ENCODE measurements around the gene GRAMD1B.
A peak's percentile ranks its signal among the peaks of the same experiment; 100 is the strongest.

GRAMD1B gene

DNA sequence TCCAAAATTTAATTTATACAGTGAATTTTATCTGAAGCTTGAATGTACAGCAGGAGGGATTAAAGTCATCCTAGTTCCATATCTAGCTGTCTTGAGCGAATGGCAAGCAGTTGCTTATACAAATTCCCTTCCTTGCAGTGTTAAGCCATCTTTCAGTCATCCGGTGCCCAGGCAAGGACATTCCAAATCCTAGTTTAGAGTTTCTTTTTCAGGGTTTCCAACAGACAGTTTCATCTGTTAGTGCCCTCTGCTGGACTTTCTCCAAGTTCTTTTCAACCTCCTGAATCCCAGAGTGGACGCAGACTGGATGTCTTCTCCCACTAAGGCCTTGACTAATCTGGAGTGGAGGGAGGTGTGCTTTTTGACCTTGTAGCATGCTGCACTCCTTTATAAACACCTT, 45.4 kb downstream of the GRAMD1B start:
- no peak for DNase-seq (ENCODE audit: low read depth in 1 of 2, low spot score in 1 of 2)
- Histone ChIP-seq H3K4me3 (replicated peaks; ENCODE audit: insufficient read depth, low read length) (no peak overlapping the region), H3K27me3 (ENCODE audit: insufficient read depth, poor library complexity, severe bottlenecking) (no peaks in the 10 kb centered on the region), H3K27ac (replicated peaks) (no peak overlapping the region)
- TF ChIP-seq POLR2AphosphoS5 (IDR thresholded peaks at IDR 0.05; ENCODE audit: low read depth) = no peak
- TF ChIP-seq GABPA (IDR thresholded peaks at IDR 0.05; ENCODE audit: low read depth) = no peak
- TF ChIP-seq, protein P1, sequence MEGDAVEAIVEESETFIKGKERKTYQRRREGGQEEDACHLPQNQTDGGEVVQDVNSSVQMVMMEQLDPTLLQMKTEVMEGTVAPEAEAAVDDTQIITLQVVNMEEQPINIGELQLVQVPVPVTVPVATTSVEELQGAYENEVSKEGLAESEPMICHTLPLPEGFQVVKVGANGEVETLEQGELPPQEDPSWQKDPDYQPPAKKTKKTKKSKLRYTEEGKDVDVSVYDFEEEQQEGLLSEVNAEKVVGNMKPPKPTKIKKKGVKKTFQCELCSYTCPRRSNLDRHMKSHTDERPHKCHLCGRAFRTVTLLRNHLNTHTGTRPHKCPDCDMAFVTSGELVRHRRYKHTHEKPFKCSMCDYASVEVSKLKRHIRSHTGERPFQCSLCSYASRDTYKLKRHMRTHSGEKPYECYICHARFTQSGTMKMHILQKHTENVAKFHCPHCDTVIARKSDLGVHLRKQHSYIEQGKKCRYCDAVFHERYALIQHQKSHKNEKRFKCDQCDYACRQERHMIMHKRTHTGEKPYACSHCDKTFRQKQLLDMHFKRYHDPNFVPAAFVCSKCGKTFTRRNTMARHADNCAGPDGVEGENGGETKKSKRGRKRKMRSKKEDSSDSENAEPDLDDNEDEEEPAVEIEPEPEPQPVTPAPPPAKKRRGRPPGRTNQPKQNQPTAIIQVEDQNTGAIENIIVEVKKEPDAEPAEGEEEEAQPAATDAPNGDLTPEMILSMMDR (IDR thresholded peaks at IDR 0.05; ENCODE audit: insufficient read depth, low read length) = no peak
- TF ChIP-seq, protein P2, sequence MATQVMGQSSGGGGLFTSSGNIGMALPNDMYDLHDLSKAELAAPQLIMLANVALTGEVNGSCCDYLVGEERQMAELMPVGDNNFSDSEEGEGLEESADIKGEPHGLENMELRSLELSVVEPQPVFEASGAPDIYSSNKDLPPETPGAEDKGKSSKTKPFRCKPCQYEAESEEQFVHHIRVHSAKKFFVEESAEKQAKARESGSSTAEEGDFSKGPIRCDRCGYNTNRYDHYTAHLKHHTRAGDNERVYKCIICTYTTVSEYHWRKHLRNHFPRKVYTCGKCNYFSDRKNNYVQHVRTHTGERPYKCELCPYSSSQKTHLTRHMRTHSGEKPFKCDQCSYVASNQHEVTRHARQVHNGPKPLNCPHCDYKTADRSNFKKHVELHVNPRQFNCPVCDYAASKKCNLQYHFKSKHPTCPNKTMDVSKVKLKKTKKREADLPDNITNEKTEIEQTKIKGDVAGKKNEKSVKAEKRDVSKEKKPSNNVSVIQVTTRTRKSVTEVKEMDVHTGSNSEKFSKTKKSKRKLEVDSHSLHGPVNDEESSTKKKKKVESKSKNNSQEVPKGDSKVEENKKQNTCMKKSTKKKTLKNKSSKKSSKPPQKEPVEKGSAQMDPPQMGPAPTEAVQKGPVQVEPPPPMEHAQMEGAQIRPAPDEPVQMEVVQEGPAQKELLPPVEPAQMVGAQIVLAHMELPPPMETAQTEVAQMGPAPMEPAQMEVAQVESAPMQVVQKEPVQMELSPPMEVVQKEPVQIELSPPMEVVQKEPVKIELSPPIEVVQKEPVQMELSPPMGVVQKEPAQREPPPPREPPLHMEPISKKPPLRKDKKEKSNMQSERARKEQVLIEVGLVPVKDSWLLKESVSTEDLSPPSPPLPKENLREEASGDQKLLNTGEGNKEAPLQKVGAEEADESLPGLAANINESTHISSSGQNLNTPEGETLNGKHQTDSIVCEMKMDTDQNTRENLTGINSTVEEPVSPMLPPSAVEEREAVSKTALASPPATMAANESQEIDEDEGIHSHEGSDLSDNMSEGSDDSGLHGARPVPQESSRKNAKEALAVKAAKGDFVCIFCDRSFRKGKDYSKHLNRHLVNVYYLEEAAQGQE (IDR thresholded peaks at IDR 0.05; ENCODE audit: insufficient replicate concordance, low read depth) = no peak
- TF ChIP-seq SPI1 (IDR thresholded peaks at IDR 0.05; ENCODE audit: borderline replicate concordance, low read depth) = no peak

DNA sequence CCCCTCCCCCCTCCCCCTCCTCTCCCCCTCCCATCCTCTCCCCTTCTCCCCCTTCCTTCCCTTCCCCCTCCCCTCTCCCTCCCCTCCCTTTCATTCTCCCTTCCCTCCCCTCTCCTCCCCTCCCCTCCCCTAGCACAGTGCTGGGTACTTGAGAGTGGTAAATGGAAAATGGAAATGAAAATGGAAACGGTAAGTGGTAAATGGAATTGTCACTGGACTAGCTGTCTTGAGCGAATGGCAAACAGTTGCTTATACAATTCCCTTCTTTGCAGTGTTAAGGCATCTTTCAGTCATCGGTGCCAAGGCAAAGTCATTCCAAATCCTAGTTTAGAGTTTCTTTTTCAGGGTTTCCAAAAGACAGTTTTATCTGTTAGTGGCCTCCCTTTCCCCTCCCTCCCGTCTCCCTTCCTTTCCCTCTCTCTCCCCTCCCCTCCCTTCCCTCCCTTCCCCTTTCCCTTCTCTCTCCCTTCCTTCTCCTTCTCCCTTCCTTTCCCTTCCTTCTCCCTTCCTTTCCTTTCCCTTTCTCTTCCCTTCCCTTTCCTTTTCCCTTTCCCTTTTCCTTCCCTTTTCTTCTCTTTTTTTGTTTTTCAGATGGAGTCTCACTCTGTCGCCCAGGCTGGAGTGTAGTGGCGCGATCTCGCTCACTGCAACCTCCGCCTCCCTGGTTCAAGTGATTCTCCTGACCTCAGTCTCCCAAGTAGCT, 47.3 kb downstream of the GRAMD1B start:
- no peak for DNase-seq (ENCODE audit: low read depth in 1 of 2, low spot score in 1 of 2)
- no peak overlapping the region for H3K27ac ChIP-seq (replicated peaks)

DNA sequence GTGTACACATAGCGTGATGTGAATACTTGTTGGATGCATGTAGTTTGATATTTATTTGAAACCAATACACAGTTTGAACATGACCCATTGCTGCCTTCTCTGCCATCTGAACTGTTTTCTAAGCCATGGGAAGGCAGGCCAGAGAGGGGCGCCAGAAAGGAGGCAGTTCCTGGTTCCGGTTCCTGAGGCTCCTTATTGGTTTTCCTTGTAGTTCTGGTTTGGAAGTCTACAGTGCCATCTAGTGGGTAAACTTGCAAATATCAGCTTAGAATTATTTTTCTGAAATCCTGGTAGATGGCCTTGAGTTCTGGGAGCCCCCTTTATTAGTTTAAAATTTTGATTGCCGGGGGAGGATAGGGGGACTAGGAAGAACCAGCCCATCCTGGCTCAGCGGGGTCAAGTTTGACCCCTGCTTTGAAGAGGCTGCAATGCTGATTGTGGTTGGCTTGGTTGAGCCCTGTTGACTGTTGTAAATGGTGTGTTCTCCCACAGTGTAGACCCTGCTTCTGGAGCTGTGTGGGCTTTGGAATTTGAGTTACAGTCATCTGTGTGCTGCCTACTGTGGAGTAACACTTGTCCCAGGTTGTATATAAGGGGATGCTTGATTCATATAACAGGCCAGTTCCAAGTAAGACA, 48.4 kb downstream of the GRAMD1B start:
- peak overlapping the region; percentile 30 for H3K4me3 ChIP-seq (replicated peaks; ENCODE audit: insufficient read depth, low read length)
- H3K27me3 ChIP-seq (ENCODE audit: insufficient read depth, poor library complexity, severe bottlenecking) = no peaks in the 10 kb centered on the region
- peak; percentile 74 to 75 for DNase-seq (ENCODE audit: low read depth in 1 of 2, low spot score in 1 of 2)
- TF ChIP-seq, protein P2 (IDR thresholded peaks at IDR 0.05; ENCODE audit: insufficient replicate concordance, low read depth) = no peak
- TF ChIP-seq, protein P1 (IDR thresholded peaks at IDR 0.05; ENCODE audit: insufficient read depth, low read length) = peak; percentile 33
- TF ChIP-seq GABPA (IDR thresholded peaks at IDR 0.05; ENCODE audit: low read depth) (no peak), SPI1 (IDR thresholded peaks at IDR 0.05; ENCODE audit: borderline replicate concordance, low read depth) (peak; percentile 46; the same call in 1 of the 2 replicates), POLR2AphosphoS5 (IDR thresholded peaks at IDR 0.05; ENCODE audit: low read depth) (no peak)
- H3K27ac ChIP-seq (replicated peaks) = peak overlapping the region; percentile 90

More for the DNA sequence above, 47.3 kb downstream of the GRAMD1B start:
- Histone ChIP-seq H3K27me3 (ENCODE audit: insufficient read depth, poor library complexity, severe bottlenecking) (no peaks in the 10 kb centered on the region), H3K4me3 (replicated peaks; ENCODE audit: insufficient read depth, low read length) (no peak overlapping the region)
- TF ChIP-seq SPI1 (IDR thresholded peaks at IDR 0.05; ENCODE audit: borderline replicate concordance, low read depth) = no peak
- no peak for TF ChIP-seq GABPA (IDR thresholded peaks at IDR 0.05; ENCODE audit: low read depth)
- TF ChIP-seq, protein P2 (IDR thresholded peaks at IDR 0.05; ENCODE audit: insufficient replicate concordance, low read depth) = no peak
- TF ChIP-seq, protein P1 (IDR thresholded peaks at IDR 0.05; ENCODE audit: insufficient read depth, low read length) = no peak
- no peak for TF ChIP-seq POLR2AphosphoS5 (IDR thresholded peaks at IDR 0.05; ENCODE audit: low read depth)
